ENCODE measurements around the gene RNF150.

The RNF150 gene

DNA sequence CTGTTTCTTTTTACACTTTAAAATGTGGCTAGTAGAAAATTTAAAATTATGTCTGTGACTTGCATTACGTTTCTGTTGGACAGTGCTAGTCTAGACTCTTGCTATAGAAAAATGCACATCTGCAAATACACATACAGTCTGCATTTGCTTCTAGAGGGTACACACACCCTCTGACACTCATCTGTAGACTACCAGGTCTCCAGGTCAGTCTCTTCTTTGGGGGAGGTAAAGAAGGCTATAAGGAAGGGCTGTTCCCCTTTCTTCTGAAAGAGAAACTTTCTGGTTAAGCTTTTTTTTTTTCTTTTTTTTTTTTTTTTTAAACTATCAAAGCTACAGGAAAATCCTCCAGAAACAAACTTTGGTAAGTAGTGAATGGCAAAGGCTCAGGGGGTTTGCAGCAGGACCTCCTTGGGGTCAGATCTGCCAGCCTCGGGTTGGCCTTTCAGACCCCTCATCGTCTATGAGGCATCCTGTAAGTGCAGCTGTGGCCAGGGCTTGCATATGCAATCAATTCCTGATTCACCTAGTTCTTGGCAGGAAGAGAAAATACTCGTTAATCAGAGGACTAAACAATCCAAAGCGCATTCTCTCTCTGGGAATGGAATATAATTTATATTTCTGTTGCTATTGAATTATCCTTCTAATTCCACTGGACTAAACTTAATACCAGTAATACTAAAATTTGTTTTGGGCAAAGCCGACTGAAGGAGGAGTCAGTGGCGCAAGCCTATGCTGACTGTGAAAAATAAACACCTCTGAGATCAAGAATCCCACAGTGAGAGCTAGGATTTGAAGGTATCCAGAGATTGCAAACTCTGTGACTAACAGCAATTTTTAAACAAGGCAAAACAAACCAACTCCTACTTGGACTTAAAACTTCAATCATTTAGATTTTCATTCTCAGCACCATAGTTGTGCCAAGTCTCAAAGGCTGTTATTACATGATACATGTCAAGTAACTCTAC, 267.7 kb downstream of the RNF150 start:
- no peak for TF ChIP-seq CTCF (IDR thresholded peaks at IDR 0.05; ENCODE audit: low read depth, low read length, missing control alignments)

DNA sequence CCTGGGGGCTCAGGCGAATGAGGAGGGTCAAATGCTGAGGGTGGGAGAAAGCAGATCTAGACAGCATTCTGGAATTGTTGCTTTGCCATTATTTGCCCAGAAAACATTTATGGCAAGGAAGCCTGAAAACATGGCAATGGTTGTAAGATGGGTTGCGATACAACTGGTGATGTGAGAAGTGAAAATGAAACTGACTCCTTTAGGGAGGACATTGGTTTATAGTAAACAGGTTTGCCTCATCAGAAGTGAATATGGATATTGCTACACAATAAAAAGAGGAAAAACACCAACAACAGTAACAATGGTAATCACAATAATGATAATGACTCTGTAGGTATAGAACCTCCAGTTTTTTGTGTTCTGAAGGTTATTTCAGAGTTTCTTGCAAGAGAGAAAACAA, 270.1 kb downstream of the RNF150 start:
- in situ Hi-C loops (cut with HindIII; ENCODE audit: low pct_ligation_motif_present, low sequenced_read_pairs), result no loop called here
- no peak for TF ChIP-seq CTCF (IDR thresholded peaks at IDR 0.05; ENCODE audit: low read depth, low read length, missing control alignments)
- no peak for DNase-seq
- Histone ChIP-seq H3K27me3 (replicated peaks) (no peaks in the 10 kb centered on the region), H3K4me3 (ENCODE audit: low read depth, low read length) (no peak overlapping the region), H3K36me3 (replicated peaks) (no peaks in the 10 kb centered on the region), H3K27ac (no peak overlapping the region)

More for the DNA sequence above, 267.7 kb downstream of the RNF150 start:
- Histone ChIP-seq H3K27ac (no peak overlapping the region), H3K27me3 (replicated peaks) (no peaks in the 10 kb centered on the region), H3K4me3 (ENCODE audit: low read depth, low read length) (no peak overlapping the region), H3K36me3 (replicated peaks) (no peaks in the 10 kb centered on the region)
- in situ Hi-C loops (cut with HindIII; ENCODE audit: low pct_ligation_motif_present, low sequenced_read_pairs), result no loop called here
- no peak for DNase-seq

DNA sequence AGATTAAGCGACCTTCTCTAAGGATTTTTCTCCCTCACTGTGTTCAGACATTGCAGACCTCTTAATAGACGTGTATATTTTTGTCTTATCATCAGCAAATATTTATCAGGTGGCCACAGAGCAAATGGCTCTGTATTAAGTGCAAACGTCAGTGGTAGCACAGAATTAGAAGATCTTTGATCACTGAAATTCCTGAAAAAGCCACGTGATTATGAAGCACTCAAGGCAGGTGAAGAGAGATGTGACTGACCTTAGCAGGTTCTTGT, 271.2 kb downstream of the RNF150 start:
- no peak overlapping the region for H3K4me3 ChIP-seq (ENCODE audit: low read depth, low read length)
- no peaks in the 10 kb centered on the region for H3K36me3 ChIP-seq (replicated peaks)
- in situ Hi-C loops (cut with HindIII; ENCODE audit: low pct_ligation_motif_present, low sequenced_read_pairs), result no loop called here
- no peak overlapping the region for H3K27ac ChIP-seq
- TF ChIP-seq CTCF (IDR thresholded peaks at IDR 0.05; ENCODE audit: low read depth, low read length, missing control alignments), result no peak
- H3K27me3 ChIP-seq (replicated peaks), result no peaks in the 10 kb centered on the region
- no peak for DNase-seq

GRCh38 chr4:140861359-140862176, 271.7 kb downstream of the RNF150 start:
- no peak overlapping the region for H3K4me3 ChIP-seq (ENCODE audit: low read depth, low read length)
- no peak overlapping the region for H3K27ac ChIP-seq
- no peaks in the 10 kb centered on the region for H3K36me3 ChIP-seq (replicated peaks)
- peak; percentile 89 for DNase-seq
- in situ Hi-C loops (cut with HindIII; ENCODE audit: low pct_ligation_motif_present, low sequenced_read_pairs), result no loop called here
- TF ChIP-seq CTCF (IDR thresholded peaks at IDR 0.05; ENCODE audit: low read depth, low read length, missing control alignments), result peak; percentile 69
- no peaks in the 10 kb centered on the region for H3K27me3 ChIP-seq (replicated peaks)

DNA sequence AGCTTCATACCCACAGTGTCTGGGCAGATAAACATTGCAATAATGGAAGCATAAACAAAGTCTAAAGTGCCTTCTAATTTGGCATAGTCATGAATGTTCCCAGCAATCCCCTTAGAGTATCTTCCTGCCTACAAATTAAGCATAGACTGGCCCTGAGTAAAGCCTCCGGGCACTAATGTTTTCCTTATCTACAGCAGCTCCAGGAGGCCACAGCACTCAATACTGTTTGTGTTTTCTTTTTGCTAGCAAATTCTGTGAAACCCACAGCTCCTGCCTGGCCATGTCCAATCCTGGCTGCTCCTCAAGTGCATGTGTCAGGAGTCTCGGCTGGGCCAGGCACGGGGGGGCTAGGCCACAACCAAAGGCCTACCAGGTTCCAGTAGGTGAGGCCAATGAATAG, 274.4 kb downstream of the RNF150 start:
- peak; percentile 56 for DNase-seq
- Histone ChIP-seq H3K27ac (no peak overlapping the region), H3K4me3 (ENCODE audit: low read depth, low read length) (no peak overlapping the region), H3K27me3 (replicated peaks) (no peaks in the 10 kb centered on the region), H3K36me3 (replicated peaks) (no peaks in the 10 kb centered on the region)
- in situ Hi-C loops (cut with HindIII; ENCODE audit: low pct_ligation_motif_present, low sequenced_read_pairs), result no loop called here
- no peak for TF ChIP-seq CTCF (IDR thresholded peaks at IDR 0.05; ENCODE audit: low read depth, low read length, missing control alignments)
